A549 (cell line): ENCODE results near the gene DNASE1L2. TPM values are rescaled to one million over a fixed set of nuclear protein-coding genes. Genes with fewer than 3 reads are reported as not detected.

ENCODE experiments used
- ATAC-seq, 2 experiments: fragments of 200-7000 bp in 1 of 2; fragments of >200 bp in 1 of 2; cut with Nextera tagmentation in 1 of 2; cut with Tn5 transposase in 1 of 2; 3 replicates each; pipeline versions ENCODE4 v1.8.0 to v1.9.1; 2018 to 2020; ENCODE audit warnings: mild to moderate bottlenecking in 1 of 2, moderate library complexity in 1 of 2
- CTCF ChIA-PET: fragments of 300-600 bp; sonication (Branson Sonifier 250); formaldehyde crosslinking; extraction: SDS; loops from one replicate; lab custom pipeline; 2021; ENCODE audit warnings: antibody characterized with exemption, inconsistent platforms; lab: Yijun Ruan, JAX
- POLR2A ChIA-PET: fragments of 350-600 bp; formaldehyde crosslinking; extraction: SDS; loops from one replicate; lab custom pipeline; 2021; ENCODE audit warnings: antibody characterized with exemption, inconsistent platforms; lab: Yijun Ruan, JAX
- DNase-seq, 2 experiments: peaks; one replicate each; pipeline versions ENCODE4 v3.0.0 to v3.0.0-alpha.2; 2011 to 2016; ENCODE audit warnings: low read depth in 1 of 2, low spot score in 1 of 2
- FAIRE-seq: peaks from 2 replicates; lab custom pipeline; 2011; peaks lifted over from hg19 to GRCh38; lab: Jason Lieb, UNC
- H3K27ac ChIP-seq, 2 experiments: fragments of >200 bp; sonication (Bioruptor Twin); formaldehyde crosslinking; 3 replicates each; pipeline ENCODE4 v1.5.1; 2016 to 2017
- H3K4me1 ChIP-seq: fragments of >200 bp; sonication (Bioruptor Twin); formaldehyde crosslinking; 3 replicates; pipeline ENCODE4 v1.6.1; 2016
- H3K4me2 ChIP-seq: fragments of >200 bp; sonication (Bioruptor Twin); formaldehyde crosslinking; 3 replicates; pipeline ENCODE4 v1.6.1; 2016
- H3K4me3 ChIP-seq: fragments of >200 bp; sonication (Bioruptor Twin); formaldehyde crosslinking; 3 replicates; pipeline ENCODE4 v1.5.1; 2016
- H3K9me3 ChIP-seq: fragments of >200 bp; sonication (Bioruptor Twin); formaldehyde crosslinking; 3 replicates; pipeline ENCODE4 v1.6.1; 2016
- BCL3 ChIP-seq: fragments of >200 bp; sonication (Bioruptor Twin); formaldehyde crosslinking; IDR thresholded peaks from 3 replicates; pipeline ENCODE4 v1.6.1; 2016
- BHLHE40 ChIP-seq: IDR thresholded peaks from 2 replicates; pipeline ENCODE4 v1.6.1; 2012; ENCODE audit warnings: low read depth, low read length, inconsistent platforms
- CBX8 ChIP-seq: fragments of 200-600 bp; sonication (generic); IDR thresholded peaks from 2 replicates; pipeline ENCODE4 v1.6.1; 2016
- CHD4 ChIP-seq: fragments of 200-600 bp; sonication (generic); IDR thresholded peaks from 2 replicates; pipeline ENCODE4 v1.6.1; 2016; ENCODE audit warnings: antibody characterized with exemption, mild to moderate bottlenecking, borderline replicate concordance
- EHF ChIP-seq: fragments of 250-450 bp; sonication (Bioruptor Pico); IDR thresholded peaks from 2 replicates; pipeline ENCODE4 v1.5.0; 2020; ENCODE audit warnings: mild to moderate bottlenecking
- ESRRA ChIP-seq: fragments of 150-350 bp; IDR thresholded peaks from 2 replicates; pipeline ENCODE4 v1.6.1; 2014; ENCODE audit warnings: mild to moderate bottlenecking, low read length, borderline replicate concordance
- FOSB ChIP-seq: fragments of 250-450 bp; sonication (Bioruptor Pico); IDR thresholded peaks from 2 replicates; pipeline ENCODE4 v1.5.0; 2020; ENCODE audit warnings: mild to moderate bottlenecking, moderate library complexity
- FOSL2 ChIP-seq, 2 experiments: fragments of 450-650 bp in 1 of 2; fragments of >200 bp in 1 of 2; sonication (Bioruptor Twin) in 1 of 2; formaldehyde crosslinking; IDR thresholded peaks; 2 replicates each; pipeline versions ENCODE4 v1.5.0 to v1.6.1; 2016 to 2020; ENCODE audit warnings: mild to moderate bottlenecking in 1 of 2, moderate library complexity in 1 of 2
- GATA3 ChIP-seq: IDR thresholded peaks from 2 replicates; pipeline ENCODE4 v1.6.1; 2012; ENCODE audit warnings: borderline replicate concordance
- HEYL ChIP-seq: fragments of 250-450 bp; sonication (Bioruptor Pico); IDR thresholded peaks from 2 replicates; pipeline ENCODE4 v1.8.0; 2021; ENCODE audit warnings: mild to moderate bottlenecking, moderate library complexity
- JUN ChIP-seq, 2 experiments: fragments of >200 bp; sonication (Bioruptor Twin); formaldehyde crosslinking; IDR thresholded peaks; 2 replicates in 1 of 2; 3 replicates in 1 of 2; pipeline ENCODE4 v1.6.1; 2016 to 2017
- KDM5A ChIP-seq: fragments of 200-600 bp; sonication (generic); IDR thresholded peaks from 2 replicates; pipeline ENCODE4 v1.6.1; 2016; ENCODE audit warnings: antibody characterized with exemption, mild to moderate bottlenecking
- MAX ChIP-seq: IDR thresholded peaks from 2 replicates; pipeline ENCODE4 v1.6.1; 2012
- MYC ChIP-seq: IDR thresholded peaks from 2 replicates; pipeline ENCODE4 v1.6.1; 2012; ENCODE audit warnings: mild to moderate bottlenecking, inconsistent platforms, low read length, improper control_type of control experiment, borderline replicate concordance
- PHF8 ChIP-seq: fragments of 200-600 bp; sonication (generic); IDR thresholded peaks from 2 replicates; pipeline ENCODE4 v1.6.1; 2016; ENCODE audit warnings: low read depth, mild to moderate bottlenecking, antibody characterized with exemption, moderate library complexity, borderline replicate concordance
- POLR2A ChIP-seq: IDR thresholded peaks from 2 replicates; pipeline ENCODE4 v1.6.1; 2012; ENCODE audit warnings: mild to moderate bottlenecking, low read length
- ZC3H11A ChIP-seq: fragments of 450-650 bp; IDR thresholded peaks from 2 replicates; pipeline ENCODE4 v1.6.1; 2014; ENCODE audit warnings: antibody characterized with exemption, mild to moderate bottlenecking
- ZNF302 ChIP-seq: fragments of 250-450 bp; sonication (Bioruptor Pico); IDR thresholded peaks from 2 replicates; pipeline ENCODE4 v1.9.0; 2021; ENCODE audit warnings: inconsistent platforms, mild to moderate bottlenecking, moderate library complexity
- WGBS: methylation state at CpG from one replicate; pipeline ENCODE4 v1.1.6; 2017; ENCODE audit errors: missing lambda C conversion rate; 5-methylcytosine and 5-hydroxymethylcytosine counted together
- polyA plus RNA-seq, 4 experiments: library from polyadenylated mRNA; depleted of rRNA in 3 of 4; stranded (reverse); fragments of >200 nt; fragmentation: RNase III in 1 of 4; extraction: RNeasy Plus Mini Kit Qiagen cat#74134 plus additional on column Dnase treatment in 1 of 4; gene quantifications; 2 replicates in 3 of 4; 3 replicates in 1 of 4; pipeline ENCODE4 v1.2.3, GENCODE V29; 2011 to 2017
- TF ChIP-seq, protein P1 (sequence below): fragments of 450-650 bp; IDR thresholded peaks from 2 replicates; pipeline ENCODE4 v1.6.1; 2014; ENCODE audit warnings: antibody characterized with exemption
- TF ChIP-seq, protein P2 (sequence below): IDR thresholded peaks from 2 replicates; pipeline ENCODE4 v1.6.1; 2012; ENCODE audit warnings: low read depth, borderline replicate concordance
- TF ChIP-seq, protein P3 (sequence below): IDR thresholded peaks from 2 replicates; pipeline ENCODE4 v1.6.1; 2012
- TF ChIP-seq, protein P4 (sequence below): fragments of >200 bp; sonication (Bioruptor Twin); formaldehyde crosslinking; IDR thresholded peaks from 3 replicates; pipeline ENCODE4 v1.5.1; 2016

DNASE1L2 gene
- polyA plus RNA-seq, 2 of the 4 experiments (the other 2 are of a cell fraction) = 0.36 to 1.2 TPM

- 80% methylated on average over 13 of the region's 13 CpGs for WGBS
- FAIRE-seq = no peak
Measured at GRCh38 chr16:2204416-2205103, 31.7 kb upstream of the DNASE1L2 start.

GRCh38 chr16:2205104-2205966 is 30.9 kb upstream of the DNASE1L2 start, which contains the start of gene MLST8:
TSS of gene MLST8 (plus strand) at chr16:2205454. CDS start at chr16:2206086, 632 bp downstream.
- peak; percentile 60 to 77 for ATAC-seq
- Histone ChIP-seq H3K4me2 (peak within 1 kb of the TSS; percentile 99), H3K27ac (peak within 1 kb of the TSS; percentile 97 to 98), H3K4me3 (peak within 1 kb of the TSS; percentile 83), H3K4me1 (peaks cover 9% of the 10 kb centered on the region; the same call in 2 of the 3 replicates), H3K9me3 (no peaks in the 10 kb centered on the region)
- peak; percentile 89 to 90 for DNase-seq
- FAIRE-seq = no peak
- POLR2A ChIA-PET = interaction anchor here (0.9 to 3.0 kb wide), 5 partner anchors 10 to 50 kb away, joined by 4 to 31 read pairs (median 8); partner anchors contain the start of genes ECI1, PGP and TRAF7
- WGBS = 2% methylated on average over 21 of the region's 93 CpGs
- no peak for TF ChIP-seq ZC3H11A
- peak; percentile 95 for TF ChIP-seq PHF8
- TF ChIP-seq JUN (IDR thresholded peaks at IDR 0.05) = peak; percentile 82 to 94
- peak; percentile 43 for TF ChIP-seq KDM5A
- TF ChIP-seq MYC = peak; percentile 63; the same call in 1 of the 2 replicates
- no peak for TF ChIP-seq ESRRA
- peak; percentile 75 for TF ChIP-seq MAX
- TF ChIP-seq, protein P1, sequence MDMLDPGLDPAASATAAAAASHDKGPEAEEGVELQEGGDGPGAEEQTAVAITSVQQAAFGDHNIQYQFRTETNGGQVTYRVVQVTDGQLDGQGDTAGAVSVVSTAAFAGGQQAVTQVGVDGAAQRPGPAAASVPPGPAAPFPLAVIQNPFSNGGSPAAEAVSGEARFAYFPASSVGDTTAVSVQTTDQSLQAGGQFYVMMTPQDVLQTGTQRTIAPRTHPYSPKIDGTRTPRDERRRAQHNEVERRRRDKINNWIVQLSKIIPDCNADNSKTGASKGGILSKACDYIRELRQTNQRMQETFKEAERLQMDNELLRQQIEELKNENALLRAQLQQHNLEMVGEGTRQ = no peak
- TF ChIP-seq CBX8 = no peak
- TF ChIP-seq, protein P2, sequence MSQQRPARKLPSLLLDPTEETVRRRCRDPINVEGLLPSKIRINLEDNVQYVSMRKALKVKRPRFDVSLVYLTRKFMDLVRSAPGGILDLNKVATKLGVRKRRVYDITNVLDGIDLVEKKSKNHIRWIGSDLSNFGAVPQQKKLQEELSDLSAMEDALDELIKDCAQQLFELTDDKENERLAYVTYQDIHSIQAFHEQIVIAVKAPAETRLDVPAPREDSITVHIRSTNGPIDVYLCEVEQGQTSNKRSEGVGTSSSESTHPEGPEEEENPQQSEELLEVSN = 0 out of 2 replicates have a peak, but pooled peaks have one; percentile 31
- peak; percentile 69; the same call in 2 of the 3 replicates for TF ChIP-seq BCL3
- no peak for TF ChIP-seq FOSL2 (IDR thresholded peaks at IDR 0.05)
- TF ChIP-seq FOSL2 (CRISPR knock-in tag; IDR thresholded peaks at IDR 0.05) = peak; percentile 22; the same call in 1 of the 2 replicates
- TF ChIP-seq BHLHE40 = peak; percentile 64
- TF ChIP-seq, protein P3, sequence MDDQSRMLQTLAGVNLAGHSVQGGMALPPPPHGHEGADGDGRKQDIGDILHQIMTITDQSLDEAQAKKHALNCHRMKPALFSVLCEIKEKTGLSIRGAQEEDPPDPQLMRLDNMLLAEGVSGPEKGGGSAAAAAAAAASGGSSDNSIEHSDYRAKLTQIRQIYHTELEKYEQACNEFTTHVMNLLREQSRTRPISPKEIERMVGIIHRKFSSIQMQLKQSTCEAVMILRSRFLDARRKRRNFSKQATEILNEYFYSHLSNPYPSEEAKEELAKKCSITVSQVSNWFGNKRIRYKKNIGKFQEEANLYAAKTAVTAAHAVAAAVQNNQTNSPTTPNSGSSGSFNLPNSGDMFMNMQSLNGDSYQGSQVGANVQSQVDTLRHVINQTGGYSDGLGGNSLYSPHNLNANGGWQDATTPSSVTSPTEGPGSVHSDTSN = peak; percentile 48
- no peak for TF ChIP-seq ZNF302 (CRISPR knock-in tag)
- peak; percentile 29 for TF ChIP-seq GATA3
- TF ChIP-seq, protein P4, sequence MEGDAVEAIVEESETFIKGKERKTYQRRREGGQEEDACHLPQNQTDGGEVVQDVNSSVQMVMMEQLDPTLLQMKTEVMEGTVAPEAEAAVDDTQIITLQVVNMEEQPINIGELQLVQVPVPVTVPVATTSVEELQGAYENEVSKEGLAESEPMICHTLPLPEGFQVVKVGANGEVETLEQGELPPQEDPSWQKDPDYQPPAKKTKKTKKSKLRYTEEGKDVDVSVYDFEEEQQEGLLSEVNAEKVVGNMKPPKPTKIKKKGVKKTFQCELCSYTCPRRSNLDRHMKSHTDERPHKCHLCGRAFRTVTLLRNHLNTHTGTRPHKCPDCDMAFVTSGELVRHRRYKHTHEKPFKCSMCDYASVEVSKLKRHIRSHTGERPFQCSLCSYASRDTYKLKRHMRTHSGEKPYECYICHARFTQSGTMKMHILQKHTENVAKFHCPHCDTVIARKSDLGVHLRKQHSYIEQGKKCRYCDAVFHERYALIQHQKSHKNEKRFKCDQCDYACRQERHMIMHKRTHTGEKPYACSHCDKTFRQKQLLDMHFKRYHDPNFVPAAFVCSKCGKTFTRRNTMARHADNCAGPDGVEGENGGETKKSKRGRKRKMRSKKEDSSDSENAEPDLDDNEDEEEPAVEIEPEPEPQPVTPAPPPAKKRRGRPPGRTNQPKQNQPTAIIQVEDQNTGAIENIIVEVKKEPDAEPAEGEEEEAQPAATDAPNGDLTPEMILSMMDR = no peak
- TF ChIP-seq POLR2A = peak; percentile 65
- TF ChIP-seq HEYL (CRISPR knock-in tag) = no peak
- CTCF ChIA-PET = interaction anchor here (1.1 to 2.6 kb wide), 3 partner anchors 9 to 37 kb away, joined by 3 to 25 read pairs (median 3); partner anchors contain the start of gene PGP

More at GRCh38 chr16:2204416-2205103, 31.7 kb upstream of the DNASE1L2 start:
- ChIA-PET CTCF (interaction anchor here (1.2 to 2.6 kb wide), 2 partner anchors 10 to 136 kb away, joined by 4 to 25 read pairs; partner anchors contain the start of gene ABCA3), POLR2A (interaction anchor here (1.3 to 3.0 kb wide), 5 partner anchors 10 to 50 kb away, joined by 4 to 31 read pairs (median 8); partner anchors contain the start of genes PGP and TRAF7)
- no peak for TF ChIP-seq CHD4
- no peak for TF ChIP-seq EHF (CRISPR knock-in tag)
- no peak for TF ChIP-seq FOSB (CRISPR knock-in tag)
- Histone ChIP-seq H3K4me3 (peak overlapping the region; percentile 83), H3K4me2 (peak overlapping the region; percentile 99), H3K4me1 (peaks cover 9% of the 10 kb centered on the region; the same call in 2 of the 3 replicates), H3K9me3 (no peaks in the 10 kb centered on the region), H3K27ac (peak overlapping the region; percentile 97 to 98)
- peak; percentile 5 to 12; a peak in 4 of 6 replicates for ATAC-seq
- DNase-seq = no peak
